Uterus (tissue), 2 donors: ENCODE measurements around the gene GCSH.

Experiments
- CTCF ChIP-seq, 4 experiments: fragments of 200-600 bp in 2 of 4; fragments of 450-650 bp in 2 of 4; sonication (generic) in 2 of 4; IDR thresholded peaks; one replicate each; pipeline ENCODE4 v1.5.1; 2016 to 2019; ENCODE audit warnings: antibody characterized with exemption in 4 of 4, mild to moderate bottlenecking in 2 of 4, moderate library complexity in 1 of 4
- POLR2A ChIP-seq, 2 donors: fragments of 450-650 bp; IDR thresholded peaks; one replicate each; pipeline ENCODE4 v1.6.1; 2016; ENCODE audit warnings: antibody characterized with exemption in 2 of 2, mild to moderate bottlenecking in 1 of 2, moderate library complexity in 1 of 2

- no peak for TF ChIP-seq POLR2A (IDR thresholded peaks at IDR 0.05)
- no peak for TF ChIP-seq CTCF (IDR thresholded peaks at IDR 0.05)
Observed at GRCh38 chr16:81138831-81139557, 42.8 kb upstream of the GCSH start.
